H9 (cell line): Measurements from ENCODE around the gene TLK2. TPM values are rescaled to one million over a fixed set of nuclear protein-coding genes. Genes with fewer than 3 reads are reported as not detected.
"Not testable (repeated sequence)": the region's sequence is repeated elsewhere in the genome, so short reads cannot be mapped to it uniquely, and the experiment has no call there.

ENCODE experiments used
- DNase-seq: peaks from one replicate; pipeline ENCODE4 v3.0.0-alpha.2; 2017
- H2AFZ ChIP-seq: one replicate; pipeline ENCODE4 v1.6.1; 2013; ENCODE audit warnings: mild to moderate bottlenecking, low read length, control low read depth, moderate library complexity
- H2AK5ac ChIP-seq: 2 replicates; pipeline ENCODE4 v1.6.1; 2013; ENCODE audit warnings: low read length, control low read depth, mixed read lengths; ENCODE audit not compliant: insufficient read length
- H2BK120ac ChIP-seq: one replicate; pipeline ENCODE4 v1.6.1; 2013; ENCODE audit warnings: low read depth, mild to moderate bottlenecking, low read length, control low read depth, inconsistent platforms; ENCODE audit not compliant: poor library complexity, severe bottlenecking
- H2BK12ac ChIP-seq: 2 replicates; pipeline ENCODE4 v1.6.1; 2013; ENCODE audit warnings: low read length, control low read depth, mixed read lengths, low read depth; ENCODE audit not compliant: insufficient read length
- H2BK15ac ChIP-seq: 2 replicates; pipeline ENCODE4 v1.6.1; 2013; ENCODE audit warnings: low read depth, low read length, control low read depth
- H2BK20ac ChIP-seq: one replicate; pipeline ENCODE4 v1.6.1; 2013; ENCODE audit warnings: low read depth, mild to moderate bottlenecking, low read length, control low read depth, inconsistent platforms; ENCODE audit not compliant: poor library complexity, severe bottlenecking
- H2BK5ac ChIP-seq: 2 replicates; pipeline ENCODE4 v1.6.1; 2013; ENCODE audit warnings: low read length, control low read depth, mixed read lengths; ENCODE audit not compliant: insufficient read length
- H3K14ac ChIP-seq: 2 replicates; pipeline ENCODE4 v1.6.1; 2013; ENCODE audit warnings: low read length, control low read depth; ENCODE audit not compliant: insufficient read depth
- H3K18ac ChIP-seq: 2 replicates; pipeline ENCODE4 v1.6.1; 2013; ENCODE audit warnings: low read depth, mild to moderate bottlenecking, mixed read lengths, low read length, control low read depth; ENCODE audit not compliant: insufficient read length
- H3K23ac ChIP-seq: 2 replicates; pipeline ENCODE4 v1.6.1; 2013; ENCODE audit warnings: low read length, control low read depth, mixed read lengths, low read depth; ENCODE audit not compliant: insufficient read length
- H3K23me2 ChIP-seq: 2 replicates; pipeline ENCODE4 v1.6.1; 2013; ENCODE audit warnings: low read depth, mild to moderate bottlenecking, mixed read lengths, low read length, control low read depth; ENCODE audit not compliant: insufficient read length, poor library complexity, severe bottlenecking
- H3K27ac ChIP-seq: 2 replicates; pipeline ENCODE4 v1.5.1; 2013; ENCODE audit warnings: low read length, control low read depth, mixed read lengths, low read depth; ENCODE audit not compliant: insufficient read length
- H3K27me3 ChIP-seq: 2 replicates; pipeline ENCODE4 v1.6.1; 2013; ENCODE audit warnings: low read length, control low read depth, inconsistent platforms; ENCODE audit not compliant: insufficient read depth
- H3K4ac ChIP-seq: 2 replicates; pipeline ENCODE4 v1.6.1; 2013; ENCODE audit warnings: low read depth, mild to moderate bottlenecking, control low read depth, inconsistent platforms, low read length, moderate library complexity
- H3K4me1 ChIP-seq: 2 replicates; pipeline ENCODE4 v1.6.1; 2013; ENCODE audit warnings: low read length, control low read depth, inconsistent platforms; ENCODE audit not compliant: insufficient read depth
- H3K4me2 ChIP-seq: 2 replicates; pipeline ENCODE4 v1.6.1; 2013; ENCODE audit warnings: low read length, control low read depth, mixed read lengths; ENCODE audit not compliant: insufficient read length, insufficient read depth
- H3K56ac ChIP-seq: 2 replicates; pipeline ENCODE4 v1.6.1; 2013; ENCODE audit warnings: low read depth, mild to moderate bottlenecking, mixed read lengths, low read length, control low read depth; ENCODE audit not compliant: insufficient read length
- H3K79me1 ChIP-seq: 2 replicates; pipeline ENCODE4 v1.6.1; 2013; ENCODE audit warnings: low read depth, mild to moderate bottlenecking, moderate library complexity, low read length, control low read depth, inconsistent platforms; ENCODE audit not compliant: insufficient read depth, poor library complexity, severe bottlenecking
- H3K79me2 ChIP-seq: 2 replicates; pipeline ENCODE4 v1.6.1; 2013; ENCODE audit warnings: low read length, control low read depth, inconsistent platforms; ENCODE audit not compliant: insufficient read depth
- H3K9ac ChIP-seq: 2 replicates; pipeline ENCODE4 v1.6.1; 2013; ENCODE audit warnings: low read length, control low read depth, mixed read lengths; ENCODE audit not compliant: insufficient read length; ENCODE audit errors: extremely low read depth
- H3K9me3 ChIP-seq: one replicate; pipeline ENCODE4 v1.6.1; 2013; ENCODE audit warnings: low read depth, low read length, inconsistent platforms; ENCODE audit not compliant: control insufficient read depth
- H3T11ph ChIP-seq: one replicate; pipeline ENCODE4 v1.6.1; 2013; ENCODE audit warnings: mild to moderate bottlenecking, low read length, control low read depth, inconsistent platforms
- H4K20me1 ChIP-seq: one replicate; pipeline ENCODE4 v1.6.1; 2013; ENCODE audit not compliant: control insufficient read depth, insufficient read length, insufficient read depth
- H4K5ac ChIP-seq: 2 replicates; pipeline ENCODE4 v1.6.1; 2013; ENCODE audit warnings: low read depth, mild to moderate bottlenecking, mixed read lengths, low read length, control low read depth; ENCODE audit not compliant: insufficient read length
- H4K8ac ChIP-seq: replicated peaks from 2 replicates; pipeline ENCODE4 v1.6.1; 2013; ENCODE audit warnings: low read length, control low read depth, mixed read lengths, low read depth; ENCODE audit not compliant: insufficient read length
- H4K91ac ChIP-seq: 2 replicates; pipeline ENCODE4 v1.6.1; 2013; ENCODE audit warnings: low read depth, mild to moderate bottlenecking, moderate library complexity, mixed read lengths, low read length, control low read depth; ENCODE audit not compliant: insufficient read length
- H3K27ac Mint-ChIP-seq, 3 experiments: 2 replicates in 2 of 3; 3 replicates in 1 of 3; pipeline ENCODE4 v1.8.0; 2020 to 2021; ENCODE audit warnings: mixed read lengths in 3 of 3, mild to moderate bottlenecking in 1 of 3, moderate library complexity in 1 of 3
- H3K27me3 Mint-ChIP-seq: 2 replicates; pipeline ENCODE4 v1.8.0; 2021; ENCODE audit warnings: low read depth, mild to moderate bottlenecking, moderate library complexity, mixed read lengths
- H3K36me3 Mint-ChIP-seq, 3 experiments: 2 replicates in 2 of 3; 3 replicates in 1 of 3; pipeline ENCODE4 v1.8.0; 2020 to 2021; ENCODE audit warnings: low read depth in 3 of 3, mixed read lengths in 3 of 3; ENCODE audit not compliant: insufficient read depth in 1 of 3
- H3K4me1 Mint-ChIP-seq, 2 experiments: 2 replicates each; pipeline ENCODE4 v1.8.0; 2020; ENCODE audit warnings: mixed read lengths in 2 of 2
- H3K4me3 Mint-ChIP-seq, 2 experiments: 2 replicates in 1 of 2; 3 replicates in 1 of 2; pipeline ENCODE4 v1.8.0; 2020 to 2021; ENCODE audit warnings: mild to moderate bottlenecking in 2 of 2, mixed read lengths in 2 of 2, moderate library complexity in 1 of 2
- H3K9me3 Mint-ChIP-seq, 2 experiments: 2 replicates in 1 of 2; 3 replicates in 1 of 2; pipeline ENCODE4 v1.8.0; 2020; ENCODE audit warnings: mild to moderate bottlenecking in 2 of 2, mixed read lengths in 2 of 2, moderate library complexity in 1 of 2
- WGBS: extraction: QIAGEN DNeasy Blood & Tissue Kit; methylation state at CpG from one replicate; pipeline ENCODE4 v1.1.7; 2013; ENCODE audit warnings: missing lambda C conversion rate, low lambda C conversion rate, mixed read lengths; ENCODE audit not compliant: insufficient read length; ENCODE audit errors: extremely low coverage; 5-methylcytosine and 5-hydroxymethylcytosine counted together
- total RNA-seq: library from RNA; stranded (reverse); gene quantifications from 2 replicates; pipeline ENCODE4 v1.2.1, GENCODE V29; 2021

TLK2 gene
- total RNA-seq, 1 experiment from 2014 or later = 63.7 TPM

DNA sequence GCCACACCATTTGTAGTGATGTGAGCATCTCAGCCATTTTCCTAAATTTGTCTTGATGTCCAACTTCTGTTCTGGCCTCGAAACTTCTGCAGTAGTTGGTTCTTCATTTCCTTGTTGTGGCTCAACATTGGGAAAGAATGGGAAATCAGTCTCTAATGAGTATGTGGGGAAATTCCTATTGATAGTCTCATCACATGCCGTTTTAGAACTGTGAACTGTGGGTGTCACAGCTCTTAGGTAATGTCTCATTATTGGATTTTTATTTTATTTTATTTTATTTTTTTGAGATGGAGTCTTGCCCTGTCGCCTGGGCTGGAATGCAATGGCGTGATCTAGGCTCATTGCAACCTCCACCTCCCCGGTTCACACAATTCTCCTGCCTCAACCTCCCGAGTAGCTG lies 37.4 kb upstream of the TLK2 start:
- not testable (repeated sequence) for H2BK120ac ChIP-seq, H3K79me1 ChIP-seq
- H3K36me3 Mint-ChIP-seq = peaks cover 22 to 70% (median 55%) of the 10 kb centered on the region in 3 experiments

More for the DNA sequence above, 37.4 kb upstream of the TLK2 start:
- H3K27me3 Mint-ChIP-seq, H3K4ac ChIP-seq, H3K79me2 ChIP-seq, H2BK20ac ChIP-seq, H2BK12ac ChIP-seq, H3K14ac ChIP-seq, H2AFZ ChIP-seq, H3K23me2 ChIP-seq, H3K4me3 Mint-ChIP-seq, H2BK5ac ChIP-seq, H3K9me3 Mint-ChIP-seq, H4K20me1 ChIP-seq, H4K5ac ChIP-seq, H3K56ac ChIP-seq, H4K91ac ChIP-seq, H3K9me3 ChIP-seq, H3K9ac ChIP-seq, H3K4me2 ChIP-seq, H3K18ac ChIP-seq, H3K27ac ChIP-seq, H3K23ac ChIP-seq, DNase-seq, H3T11ph ChIP-seq, H3K27me3 ChIP-seq, H2BK15ac ChIP-seq, H3K4me1 Mint-ChIP-seq, H3K4me1 ChIP-seq, H3K27ac Mint-ChIP-seq, H4K8ac ChIP-seq, H2AK5ac ChIP-seq: not testable (repeated sequence)
- no CpG with 5 or more reads among the region's 6 CpGs for WGBS
